ENCODE results near the gene MYOM3. TPM values are rescaled to one million over a fixed set of nuclear protein-coding genes. Genes with fewer than 3 reads are reported as not detected.

Gene MYOM3
- total and polyA plus RNA-seq, 2 of the 4 experiments (the other 2 are of a cell fraction) = 0.03 TPM; not detected in 1

GRCh38 chr1:24126018-24126671, 14.2 kb upstream of the MYOM3 start:
- peak; percentile 29 for DNase-seq
- Histone ChIP-seq H2AFZ (replicated peaks; ENCODE audit: low read length, poor library complexity) (no peak overlapping the region), H3K4ac (ENCODE audit: low read depth, low read length) (no peak overlapping the region), H2BK15ac (ENCODE audit: low read depth, low read length) (no peak overlapping the region), H3K4me3 (ENCODE audit: insufficient read depth, low read depth, low read length) (no peak overlapping the region), H4K20me1 (ENCODE audit: insufficient read depth, low read length) (no peaks in the 10 kb centered on the region), H3K56ac (ENCODE audit: extremely low read depth, insufficient read depth, low read length) (no peak overlapping the region), H2BK5ac (ENCODE audit: low read depth, low read length, poor library complexity, severe bottlenecking) (no peak overlapping the region), H4K8ac (ENCODE audit: low read depth in 2 of 2, low read length in 2 of 2) (no peak overlapping the region), H2AK5ac (ENCODE audit: low read depth, low read length) (no peak overlapping the region), H2BK120ac (ENCODE audit: low read depth, low read length) (no peak overlapping the region), H3K9ac (ENCODE audit: low read depth, low read length) (no peak overlapping the region), H3K9me3 (ENCODE audit: control insufficient read depth, insufficient read depth, low read length) (peaks cover 4% of the 10 kb centered on the region), H3K27ac (ENCODE audit: insufficient read depth, low read length) (no peak overlapping the region), H3K79me1 (ENCODE audit: low read depth in 1 of 2, low read length in 2 of 2) (no peaks in the 10 kb centered on the region), H3K14ac (replicated peaks; ENCODE audit: low read depth, low read length) (no peak overlapping the region), H3K18ac (ENCODE audit: low read depth, low read length) (no peak overlapping the region), H4K91ac (ENCODE audit: insufficient read depth, low read depth, low read length) (no peak overlapping the region), H2BK20ac (ENCODE audit: low read depth, low read length) (no peak overlapping the region), H3K4me2 (ENCODE audit: low read depth, low read length) (no peak overlapping the region), H3K27me3 (ENCODE audit: control insufficient read depth, insufficient read depth, low read length) (peaks cover 26% of the 10 kb centered on the region), H3K4me1 (ENCODE audit: control insufficient read depth, insufficient read depth, low read length) (no peaks in the 10 kb centered on the region), H2AK9ac (replicated peaks; ENCODE audit: low read depth, low read length, poor library complexity) (no peak overlapping the region), H4K5ac (ENCODE audit: low read depth, low read length) (no peak overlapping the region), H3K9me1 (ENCODE audit: insufficient read depth, low read length) (no peaks in the 10 kb centered on the region), H3K36me3 (ENCODE audit: control insufficient read depth, insufficient read depth, low read length) (no peaks in the 10 kb centered on the region), H3K23ac (ENCODE audit: low read depth, low read length) (no peak overlapping the region)
- TF ChIP-seq CEBPB (IDR thresholded peaks at IDR 0.05; ENCODE audit: low read depth, low read length) (no peak), RCOR1 (IDR thresholded peaks at IDR 0.05; ENCODE audit: insufficient replicate concordance, low read length) (no peak), MAFK (IDR thresholded peaks at IDR 0.05; ENCODE audit: low read depth, low read length) (no peak), BHLHE40 (IDR thresholded peaks at IDR 0.05; ENCODE audit: low read depth, low read length) (0 out of 2 replicates have a peak, but pooled peaks have one; percentile 49), NFE2L2 (IDR thresholded peaks at IDR 0.05; ENCODE audit: low read depth, low read length) (no peak), RAD21 (IDR thresholded peaks at IDR 0.05; ENCODE audit: low read length) (no peak), RFX5 (IDR thresholded peaks at IDR 0.05; ENCODE audit: low read depth, low read length) (no peak), ELK1 (IDR thresholded peaks at IDR 0.05; ENCODE audit: borderline replicate concordance, low read depth, low read length) (no peak), MXI1 (IDR thresholded peaks at IDR 0.05; ENCODE audit: borderline replicate concordance, low read depth, low read length) (no peak), CHD1 (IDR thresholded peaks at IDR 0.05; ENCODE audit: low read depth, low read length) (no peak), USF2 (IDR thresholded peaks at IDR 0.05; ENCODE audit: low read depth, low read length) (peak; percentile 80)
- CTCF ChIA-PET = no interaction called here
- dilution Hi-C loops (cut with HindIII; ENCODE audit: low sequenced_read_pairs, unreplicated experiment) (no loop called here), in situ Hi-C loops (cut with MboI; ENCODE audit: low sequenced_read_pairs) (no loop called here), intact Hi-C loops (cut with micrococcal nuclease) (no loop called here)
- BruUV-seq (replicated peaks) = no TSS peak
- ATAC-seq (ENCODE audit: low read depth) = peak; percentile 48
- WGBS, 2 experiments (ENCODE audit: extremely low coverage in 2 of 2, insufficient read length in 1 of 2) = 0% methylated on average over 2 of the region's 6 CpGs; no CpG with 5 or more reads in 1 of the 2 experiments
- POLR2A ChIA-PET (ENCODE audit: unreplicated experiment) = no interaction called here
